Brain microvascular endothelial cell (primary cell): ENCODE data around the gene MRPL24.

Source experiments
- DNase-seq: peaks from one replicate; pipeline ENCODE4 v3.0.0-alpha.2; 2020
- H3K27ac ChIP-seq: fragments of 250-450 bp; sonication (Bioruptor Pico); 2 replicates; pipeline ENCODE4 v1.5.1; 2020; ENCODE audit warnings: mild to moderate bottlenecking, moderate library complexity
- H3K27me3 ChIP-seq: fragments of 250-450 bp; sonication (Bioruptor Pico); replicated peaks from 2 replicates; pipeline ENCODE4 v1.5.1; 2020; ENCODE audit warnings: mild to moderate bottlenecking
- H3K36me3 ChIP-seq: fragments of 250-450 bp; sonication (Bioruptor Pico); replicated peaks from 2 replicates; pipeline ENCODE4 v1.5.1; 2020; ENCODE audit warnings: mild to moderate bottlenecking
- H3K4me3 ChIP-seq: 2 replicates; pipeline ENCODE4 v1.5.1; 2011; ENCODE audit warnings: low read depth, mild to moderate bottlenecking, control low read depth, low read length, moderate library complexity
- CTCF ChIP-seq: IDR thresholded peaks from 2 replicates; pipeline ENCODE4 v1.5.1; 2011; ENCODE audit warnings: low read depth, mild to moderate bottlenecking, moderate library complexity, low read length, control low read depth, inconsistent platforms; ENCODE audit errors: missing control alignments
- in situ Hi-C: cut with HindIII; loops from 2 replicates; pipeline ENCODE4 v1.10.0; 2017; ENCODE audit warnings: low sequenced_read_pairs, low pct_ligation_motif_present

Gene MRPL24

DNA sequence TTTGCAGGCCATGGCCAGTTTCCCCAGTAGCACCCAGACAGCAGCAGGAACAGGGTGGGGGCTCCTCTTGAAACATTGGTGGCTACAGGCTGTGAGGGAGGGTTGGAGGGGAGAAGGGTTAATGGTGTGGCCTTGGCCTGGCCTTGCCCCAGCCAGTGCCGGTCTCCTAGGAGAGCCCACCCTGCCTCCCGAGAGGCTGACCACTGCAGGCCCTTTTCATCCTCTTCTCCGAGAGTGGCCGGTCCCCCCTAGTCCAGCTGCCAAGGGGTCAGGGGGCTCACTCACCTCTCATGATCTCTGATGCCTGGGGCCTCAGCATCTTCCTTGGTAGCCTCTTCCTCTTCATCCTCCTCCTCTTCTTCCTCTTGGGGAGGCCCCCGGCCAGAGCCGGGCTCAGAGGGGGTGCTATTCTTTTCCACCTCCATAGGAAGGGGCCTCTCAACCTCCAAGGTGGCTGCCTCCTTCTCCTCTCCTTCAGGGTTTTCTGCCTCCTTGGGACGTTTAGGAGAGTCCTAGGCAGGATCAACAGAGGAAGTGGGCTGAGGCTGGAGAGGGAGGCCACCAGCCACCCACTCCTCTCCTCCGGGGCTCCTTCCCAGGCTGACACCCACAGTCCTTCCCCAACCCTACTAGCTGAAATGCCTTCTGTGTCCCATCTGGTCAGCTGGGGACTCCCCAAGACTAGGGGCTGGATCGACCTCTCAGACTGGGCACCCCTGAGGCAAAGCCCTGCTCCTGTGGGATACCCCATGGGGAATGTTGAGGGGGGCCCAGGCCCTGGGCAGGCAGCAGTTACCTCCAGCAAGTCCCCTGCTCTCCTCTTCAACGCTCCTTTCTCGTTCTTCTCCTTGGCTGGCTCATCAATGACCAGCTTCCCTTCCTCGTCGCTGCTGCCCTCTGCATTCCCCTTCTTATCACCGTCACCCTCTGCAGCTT lies 2.7 kb upstream of the MRPL24 start:
- H3K27ac ChIP-seq, result no peak overlapping the region
- DNase-seq, result no peak
- no peak for TF ChIP-seq CTCF
- H3K27me3 ChIP-seq, result no peaks in the 10 kb centered on the region
- peaks cover 17% of the 10 kb centered on the region for H3K36me3 ChIP-seq
- no peak overlapping the region for H3K4me3 ChIP-seq
- in situ Hi-C loops, result no loop called here

GRCh38 chr1:156742801-156743200 lies 1.9 kb upstream of the MRPL24 start:
- peaks cover 23% of the 10 kb centered on the region for H3K36me3 ChIP-seq

GRCh38 chr1:156742017-156742416 lies 1.1 kb upstream of the MRPL24 start:
- no peak for DNase-seq
- no peak for TF ChIP-seq CTCF
- Histone ChIP-seq H3K36me3 (peaks cover 29% of the 10 kb centered on the region), H3K27ac (no peak overlapping the region), H3K27me3 (no peaks in the 10 kb centered on the region), H3K4me3 (no peak overlapping the region)
- in situ Hi-C loops, result no loop called here

More at GRCh38 chr1:156742801-156743200, 1.9 kb upstream of the MRPL24 start:
- no peaks in the 10 kb centered on the region for H3K27me3 ChIP-seq
- TF ChIP-seq CTCF, result no peak
- H3K4me3 ChIP-seq, result no peak overlapping the region
- no peak for DNase-seq
- in situ Hi-C loops, result no loop called here
- no peak overlapping the region for H3K27ac ChIP-seq

GRCh38 chr1:156741481-156741983 lies 644 bp upstream of the MRPL24 start:
- DNase-seq, result no peak
- H3K36me3 ChIP-seq, result peaks cover 34% of the 10 kb centered on the region
- in situ Hi-C loops, result no loop called here

DNA sequence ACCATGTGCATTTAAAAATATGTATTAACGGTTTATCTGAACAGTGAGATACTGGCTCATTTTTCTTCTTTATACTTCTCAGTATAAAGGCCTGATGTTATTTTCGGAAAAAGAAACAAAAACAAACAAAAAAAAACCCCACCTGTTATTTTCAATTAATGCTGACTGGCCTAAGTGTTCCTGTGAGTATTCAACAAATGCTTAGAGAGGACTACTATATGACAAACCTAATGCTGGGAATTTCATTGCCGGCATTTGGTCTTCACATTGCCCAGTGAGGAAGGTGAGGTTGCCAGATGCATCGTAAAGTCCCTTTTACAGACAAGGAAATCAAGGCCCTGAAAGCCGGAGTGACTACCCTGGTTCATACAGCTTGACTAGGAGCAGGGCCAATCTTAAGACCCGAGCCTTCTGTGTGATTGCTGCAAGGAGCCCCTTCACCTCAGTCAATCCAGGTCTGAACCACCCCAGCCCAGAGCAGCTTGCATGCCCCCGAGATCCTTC lies 599 bp downstream of the MRPL24 start:
- peaks cover 37% of the 10 kb centered on the region for H3K36me3 ChIP-seq
- H3K4me3 ChIP-seq, result peak overlapping the region; percentile 92
- peak overlapping the region; percentile 14 for H3K27ac ChIP-seq
- in situ Hi-C loops, result no loop called here
- TF ChIP-seq CTCF, result no peak
- H3K27me3 ChIP-seq, result no peaks in the 10 kb centered on the region
- no peak for DNase-seq

More at GRCh38 chr1:156741481-156741983, 644 bp upstream of the MRPL24 start:
- Histone ChIP-seq H3K4me3 (peak overlapping the region; percentile 33), H3K27ac (peak overlapping the region; percentile 58), H3K27me3 (no peaks in the 10 kb centered on the region)
- TF ChIP-seq CTCF, result no peak
